Erythroblast (primary cell): ENCODE measurements around the gene CHRNA4.

Source experiments
- GATA1 ChIP-seq: IDR thresholded peaks from 2 replicates; pipeline ENCODE4 v1.6.1; 2011; ENCODE audit warnings: low read depth, mild to moderate bottlenecking, control low read depth, low read length, moderate library complexity
- POLR2A ChIP-seq: IDR thresholded peaks from 2 replicates; pipeline ENCODE4 v1.6.1; 2011; ENCODE audit warnings: mild to moderate bottlenecking, low read length

GRCh38 chr20:63322933-63323273 lies 38.2 kb downstream of the CHRNA4 start:
- TF ChIP-seq POLR2A (no peak), GATA1 (no peak)
